NCI-H1092 treated with DMSO at 0.1 percent for 48 hours (cell line): Measurements from ENCODE around the gene ABLIM2.
"Not testable (repeated sequence)": the region's sequence is repeated elsewhere in the genome, so short reads cannot be mapped to it uniquely, and the experiment has no call there.

ENCODE experiments used
- DNase-seq: peaks from one replicate; lab custom pipeline; 2025; lab: John Stamatoyannopoulos, UW

The ABLIM2 gene

DNA sequence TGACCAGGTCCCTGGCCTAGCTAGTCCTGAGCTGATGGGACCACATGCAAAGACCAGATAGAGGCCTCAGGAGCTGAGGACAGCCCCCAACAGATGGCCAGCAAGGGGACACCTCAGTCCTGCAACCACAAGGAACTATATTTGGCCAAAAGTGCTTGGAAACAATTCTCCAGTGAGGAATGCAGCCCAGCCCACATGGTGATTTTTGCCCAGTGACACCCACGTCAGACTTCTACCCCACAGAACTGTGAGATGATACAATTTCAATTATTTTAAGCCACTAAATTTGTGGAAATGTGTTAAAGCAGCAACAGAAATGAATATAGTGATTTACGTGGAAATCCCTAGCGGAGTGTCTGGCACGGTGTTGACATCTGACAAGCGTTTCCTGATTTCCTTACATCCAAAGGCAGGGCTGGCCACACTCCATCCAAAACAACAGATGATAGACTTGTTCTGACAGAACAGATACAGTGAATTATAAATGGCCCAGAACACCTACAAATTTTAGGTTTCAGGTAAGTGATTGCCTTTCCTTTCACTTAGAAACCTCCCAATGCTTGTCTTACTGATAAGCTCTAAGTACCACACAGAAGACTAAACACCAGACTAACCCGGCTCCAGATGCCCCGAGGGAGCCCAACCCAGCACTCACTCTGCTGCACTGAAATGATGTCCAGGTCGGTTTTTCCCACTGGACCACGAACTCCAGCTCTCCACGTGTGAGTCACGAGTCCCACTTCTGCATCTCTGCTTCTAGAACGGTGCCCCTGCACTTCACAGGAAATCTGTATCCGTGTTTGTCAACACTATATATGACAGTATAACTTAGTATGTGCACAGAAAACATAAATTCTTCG, 224.7 kb downstream of the ABLIM2 start:
- DNase-seq: no peak

DNA sequence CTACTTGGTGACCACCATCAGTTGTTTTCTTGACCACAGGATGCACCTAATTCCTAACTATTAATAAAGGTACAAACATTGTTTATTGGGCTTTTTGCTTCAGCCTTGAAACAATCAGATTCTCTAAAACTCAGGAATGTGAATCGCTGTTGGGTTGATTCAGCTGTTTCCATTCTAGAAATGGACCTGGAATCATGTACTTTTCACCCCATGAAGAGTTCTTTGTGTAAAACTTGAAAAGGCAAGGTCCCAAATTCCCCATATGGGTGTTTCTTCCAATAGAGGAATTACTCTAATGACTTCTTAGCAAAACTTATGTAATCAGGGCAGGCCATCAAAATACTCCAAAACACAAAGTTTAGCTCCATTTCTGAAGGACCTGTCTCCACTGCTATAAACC, 226.3 kb downstream of the ABLIM2 start:
- DNase-seq: no peak

DNA sequence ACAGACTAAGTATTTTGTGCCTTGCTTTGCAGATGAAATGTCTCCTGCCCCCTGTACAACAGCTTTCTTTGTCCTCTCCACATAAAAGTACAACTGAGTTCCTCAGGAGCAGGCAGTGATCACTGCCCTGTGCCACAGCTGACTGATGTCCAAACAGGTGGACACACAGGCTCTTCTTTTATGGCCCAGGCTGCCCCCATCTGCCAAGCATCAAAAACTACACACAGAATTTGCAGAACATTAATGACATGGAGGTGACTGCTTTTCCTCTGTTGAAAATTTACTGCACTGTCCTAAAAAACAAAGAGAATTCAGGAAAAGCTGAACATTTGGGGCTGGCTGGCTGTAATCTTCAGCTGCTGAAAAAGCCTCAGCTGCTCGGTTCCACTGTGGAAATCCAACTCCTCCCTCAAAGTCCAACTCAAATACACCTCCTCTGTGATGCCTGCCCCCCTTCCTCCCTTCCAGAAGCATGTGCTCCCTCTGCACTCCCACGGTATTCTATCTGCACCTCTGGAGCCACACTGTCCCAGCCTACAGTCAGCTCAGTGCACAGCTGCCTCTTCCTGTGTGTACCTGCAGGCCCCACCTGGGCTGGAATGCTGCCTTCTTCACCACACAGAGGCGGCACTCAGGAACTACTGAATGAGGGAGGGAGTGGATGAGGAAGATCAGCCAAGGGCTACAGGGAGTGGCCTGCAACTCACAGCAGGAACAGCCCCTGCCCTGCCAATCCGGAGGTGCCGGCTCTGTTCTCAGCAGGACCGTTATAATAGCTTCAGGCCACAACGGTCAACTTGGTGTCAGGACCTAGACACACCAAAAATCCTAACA, 229.3 kb downstream of the ABLIM2 start:
- DNase-seq: peak; percentile 3

DNA sequence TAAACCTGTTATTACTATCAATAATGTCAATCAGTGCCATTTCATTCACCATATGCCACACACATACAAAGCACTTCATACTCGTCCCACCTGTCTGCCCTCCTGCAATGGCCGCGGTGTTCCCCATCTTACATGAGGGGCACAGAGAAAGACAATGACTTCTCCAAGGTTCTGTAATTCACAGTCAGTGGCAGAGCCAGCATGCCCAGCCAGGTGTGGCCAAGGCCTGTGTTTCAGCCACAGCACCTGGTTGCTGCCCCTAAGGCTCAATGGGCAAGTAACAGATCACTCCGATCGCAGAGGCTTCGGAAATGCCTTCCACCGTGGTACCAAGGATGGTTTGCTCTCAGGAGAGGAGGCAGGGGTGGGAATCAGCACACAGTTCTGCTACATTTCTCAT, 229.9 kb downstream of the ABLIM2 start:
- DNase-seq: no peak

- no peak for DNase-seq
Measured at GRCh38 chr4:7926822-7927221, 231.8 kb downstream of the ABLIM2 start.

DNA sequence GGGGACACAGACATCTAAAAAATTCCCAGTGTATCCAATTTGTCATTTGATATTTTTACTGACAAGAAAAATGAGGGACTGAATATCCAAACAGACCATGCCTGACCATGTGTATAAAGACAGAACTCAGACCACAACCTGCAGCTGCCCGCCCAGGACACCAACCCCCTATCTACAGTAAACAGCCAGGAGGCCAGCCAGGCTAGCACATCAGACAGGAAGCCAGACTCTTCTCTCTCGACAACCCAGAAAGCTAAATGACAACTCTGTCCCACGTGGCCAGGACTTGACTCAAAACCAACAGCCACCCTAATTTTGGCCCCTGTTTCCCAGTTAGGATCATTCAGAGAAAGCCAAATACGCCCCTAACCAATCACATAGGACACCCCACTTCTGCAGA, 234.0 kb downstream of the ABLIM2 start:
- peak; percentile 25 for DNase-seq

DNA sequence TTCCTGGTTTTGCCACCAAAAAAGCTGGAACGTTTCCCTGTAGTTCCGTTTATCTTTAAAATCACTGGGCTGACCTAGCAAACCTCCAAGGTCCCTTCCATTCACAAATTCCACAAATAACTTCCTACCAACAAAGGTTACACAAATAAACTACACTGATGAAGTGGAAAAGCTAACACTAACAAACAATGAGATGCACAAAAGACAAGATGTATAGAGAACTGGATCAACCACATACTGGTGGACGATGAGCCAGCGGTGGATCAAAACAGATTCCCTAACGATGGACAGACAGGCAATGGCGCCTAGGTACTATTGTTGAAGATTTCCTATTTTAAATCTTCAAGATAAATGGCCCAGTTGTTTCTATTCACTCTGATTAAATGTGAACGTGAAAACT, 234.4 kb downstream of the ABLIM2 start:
- no peak for DNase-seq

DNA sequence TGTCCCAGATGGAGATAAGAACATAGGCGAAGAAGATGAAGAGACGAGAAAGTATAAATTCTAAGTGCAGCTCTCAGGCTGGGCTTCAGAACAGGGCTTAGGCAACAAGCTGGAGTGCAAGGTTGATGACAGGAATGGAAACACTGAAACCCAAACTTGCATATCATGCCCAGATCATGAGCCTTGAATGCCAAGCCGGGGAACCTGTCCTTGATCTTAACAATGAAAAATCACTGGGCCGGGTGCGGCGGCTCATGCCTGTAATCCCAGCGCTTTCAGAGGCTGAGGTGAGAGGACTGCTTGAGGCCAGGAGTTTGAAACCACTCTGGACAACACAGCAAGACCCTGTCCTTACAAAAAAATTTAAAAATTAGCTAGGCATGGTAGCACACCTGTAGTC, 236.1 kb downstream of the ABLIM2 start:
- no peak for DNase-seq

DNA sequence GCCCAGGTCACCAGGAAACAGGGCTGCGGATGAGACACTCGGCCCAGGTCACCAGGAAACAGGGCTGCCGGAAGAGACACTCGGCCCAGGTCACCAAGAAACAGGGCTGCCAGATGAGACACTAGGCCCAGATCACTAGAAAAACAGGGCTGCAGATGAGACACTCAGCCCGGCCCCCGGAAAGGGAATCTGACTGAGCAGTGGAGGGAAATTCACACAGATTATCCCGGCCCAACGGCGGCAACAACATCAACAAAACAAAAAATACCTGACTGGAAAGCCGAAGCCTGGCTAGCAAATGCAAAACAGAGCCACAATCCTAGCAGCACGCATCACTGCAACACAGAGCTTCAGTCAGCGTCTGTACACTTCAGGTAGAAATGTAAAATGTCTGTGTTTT, 239.6 kb downstream of the ABLIM2 start:
- DNase-seq: no peak

GRCh38 chr4:7918187-7918586, 240.4 kb downstream of the ABLIM2 start:
- DNase-seq: not testable (repeated sequence)

DNA sequence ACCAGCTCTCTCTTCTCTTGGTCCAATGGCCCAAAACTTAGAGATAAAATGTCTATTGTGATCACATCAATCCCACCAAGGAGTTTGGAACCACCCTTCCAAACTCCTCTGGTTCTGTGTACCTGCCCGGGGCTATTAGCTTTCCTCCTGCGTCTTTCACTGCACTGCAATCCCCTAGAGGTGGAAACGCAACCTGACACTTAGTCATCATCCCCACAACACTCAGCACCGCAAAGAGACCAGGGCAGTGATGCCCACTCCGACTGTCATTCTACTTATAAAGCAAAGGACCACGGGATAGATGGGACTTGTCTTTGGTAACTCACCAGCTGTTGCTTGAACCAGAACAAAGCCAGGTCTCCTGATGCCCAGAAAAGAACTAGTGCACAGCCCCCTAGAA, 240.9 kb downstream of the ABLIM2 start:
- DNase-seq: no peak

DNA sequence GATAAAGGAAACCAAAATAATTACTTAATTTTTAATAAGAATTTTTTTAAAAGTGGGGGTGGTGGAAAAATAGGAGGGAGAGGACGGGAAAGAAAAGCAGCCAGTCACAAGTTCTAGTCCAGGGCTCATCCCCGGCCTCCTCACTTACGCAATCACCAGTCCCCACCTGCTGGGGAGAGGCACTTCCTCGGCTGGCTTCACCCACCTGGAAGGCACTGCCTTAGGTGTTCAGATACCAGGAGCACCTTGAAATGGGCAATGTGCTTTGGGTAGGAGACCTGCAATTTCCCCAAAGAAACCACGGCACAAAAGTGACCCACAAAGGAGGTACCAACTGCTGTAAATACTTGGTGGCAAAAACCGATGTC, 242.8 kb downstream of the ABLIM2 start:
- DNase-seq: no peak
